HepG2 (cell line): ENCODE results near the gene RNFT2. TPM values are rescaled to one million over a fixed set of nuclear protein-coding genes. Genes with fewer than 3 reads are reported as not detected.
A peak's percentile ranks its signal among the peaks of the same experiment; 100 is the strongest.

ENCODE experiments used
- ATF4 ChIP-seq, 2 experiments: fragments of 450-650 bp in 1 of 2; sonication (generic) in 1 of 2; formaldehyde crosslinking; IDR thresholded peaks; 2 replicates each; pipeline versions ENCODE4 v1.5.0 to v1.8.0; 2020 to 2022; ENCODE audit warnings: mild to moderate bottlenecking in 1 of 2, missing genetic modification reagents in 1 of 2
- HBP1 ChIP-seq: IDR thresholded peaks from 2 replicates; pipeline ENCODE4 v1.6.1; 2016; ENCODE audit warnings: low read depth, control low read depth
- HDAC1 ChIP-seq: sonication (generic); formaldehyde crosslinking; IDR thresholded peaks from 2 replicates; pipeline ENCODE4 v1.5.1; 2020; ENCODE audit warnings: mild to moderate bottlenecking, missing genetic modification reagents
- HNRNPLL ChIP-seq: fragments of 200-400 bp; formaldehyde crosslinking; IDR thresholded peaks from 2 replicates; pipeline ENCODE4 v1.6.1; 2017; ENCODE audit warnings: mild to moderate bottlenecking, low read depth, low read length; ENCODE audit not compliant: poor library complexity, severe bottlenecking
- JUND ChIP-seq: sonication (generic); formaldehyde crosslinking; IDR thresholded peaks from 2 replicates; pipeline ENCODE4 v1.8.0; 2022; ENCODE audit warnings: mild to moderate bottlenecking, missing genetic modification reagents
- KLF9 ChIP-seq: IDR thresholded peaks from 2 replicates; pipeline ENCODE4 v1.6.1; 2016; ENCODE audit warnings: low read depth
- RAD51 ChIP-seq: fragments of 450-650 bp; IDR thresholded peaks from 2 replicates; pipeline ENCODE4 v1.6.1; 2016; ENCODE audit warnings: borderline replicate concordance
- SALL1 ChIP-seq: sonication (generic); formaldehyde crosslinking; IDR thresholded peaks from 2 replicates; pipeline ENCODE4 v1.8.0; 2022; ENCODE audit warnings: mild to moderate bottlenecking, missing genetic modification reagents
- SRSF9 ChIP-seq: fragments of 200-400 bp; formaldehyde crosslinking; IDR thresholded peaks from 2 replicates; pipeline ENCODE4 v1.6.1; 2018; ENCODE audit warnings: borderline replicate concordance, mild to moderate bottlenecking, low read depth, low read length; ENCODE audit not compliant: insufficient read depth, poor library complexity, severe bottlenecking
- SUZ12 ChIP-seq: fragments of 150-350 bp; IDR thresholded peaks from 2 replicates; pipeline ENCODE4 v1.6.1; 2014; ENCODE audit warnings: low read depth, low read length
- THYN1 ChIP-seq: sonication (generic); formaldehyde crosslinking; IDR thresholded peaks from 2 replicates; pipeline ENCODE4 v1.8.1; 2023; ENCODE audit warnings: low read depth, mild to moderate bottlenecking, moderate library complexity, missing genetic modification reagents, borderline replicate concordance
- YEATS4 ChIP-seq: sonication (generic); formaldehyde crosslinking; IDR thresholded peaks from 2 replicates; pipeline ENCODE4 v1.4.0; 2020; ENCODE audit warnings: missing genetic modification reagents, borderline replicate concordance
- ZFP36 ChIP-seq: fragments of 150-350 bp; IDR thresholded peaks from 2 replicates; pipeline ENCODE4 v1.6.1; 2018; ENCODE audit warnings: borderline replicate concordance, low read length, low read depth; ENCODE audit not compliant: partially characterized antibody
- ZKSCAN5 ChIP-seq: sonication (generic); formaldehyde crosslinking; IDR thresholded peaks from 2 replicates; pipeline ENCODE4 v1.5.1; 2020; ENCODE audit warnings: mild to moderate bottlenecking, missing genetic modification reagents
- ZNF550 ChIP-seq: sonication (generic); formaldehyde crosslinking; IDR thresholded peaks from 2 replicates; pipeline ENCODE4 v1.4.0; 2020; ENCODE audit warnings: mild to moderate bottlenecking, missing genetic modification reagents, borderline replicate concordance
- ZNF558 ChIP-seq: sonication (generic); formaldehyde crosslinking; IDR thresholded peaks from 2 replicates; pipeline ENCODE4 v1.9.0; 2022; ENCODE audit warnings: mild to moderate bottlenecking, missing genetic modification reagents, borderline replicate concordance
- ZNF687 ChIP-seq: sonication (generic); formaldehyde crosslinking; IDR thresholded peaks from 2 replicates; pipeline ENCODE4 v1.5.1; 2020; ENCODE audit warnings: mild to moderate bottlenecking, missing genetic modification reagents, moderate library complexity
- ZNF713 ChIP-seq: sonication (generic); formaldehyde crosslinking; IDR thresholded peaks from 2 replicates; pipeline ENCODE4 v1.4.0; 2020; ENCODE audit warnings: mild to moderate bottlenecking, missing genetic modification reagents
- ZNF83 ChIP-seq: sonication (generic); formaldehyde crosslinking; IDR thresholded peaks from 2 replicates; pipeline ENCODE4 v1.4.0; 2020; ENCODE audit warnings: missing genetic modification reagents, mild to moderate bottlenecking, borderline replicate concordance
- ZNF841 ChIP-seq: sonication (generic); formaldehyde crosslinking; IDR thresholded peaks from 2 replicates; pipeline ENCODE4 v1.8.1; 2023; ENCODE audit warnings: missing genetic modification reagents, borderline replicate concordance
- polyA plus RNA-seq, 8 experiments: library from polyadenylated mRNA; depleted of rRNA in 3 of 8; stranded (reverse) in 7 of 8; unstranded in 1 of 8; fragments of >200 nt; fragmentation: Illumina TruSeq in 4 of 8; extraction: Trizol in 4 of 8; gene quantifications; 2 replicates each; pipeline versions ENCODE4 v1.2.1 to v1.2.3, GENCODE V29; 2011 to 2016; ENCODE audit warnings: low read depth in 4 of 8, missing spikeins in 1 of 8, mixed read lengths in 1 of 8; ENCODE audit not compliant: insufficient read depth in 1 of 8
- total RNA-seq, 5 experiments: library from RNA; depleted of rRNA; stranded (reverse); fragments of >200 nt; fragmentation: Illumina TruSeq; extraction: Trizol; gene quantifications; 2 replicates each; pipeline ENCODE4 v1.2.3, GENCODE V29; 2016; ENCODE audit warnings: low read depth in 1 of 5
- TF ChIP-seq, protein P1 (sequence below): sonication (generic); formaldehyde crosslinking; IDR thresholded peaks from 2 replicates; pipeline ENCODE4 v1.8.0; 2023; ENCODE audit warnings: mild to moderate bottlenecking, missing genetic modification reagents

The RNFT2 gene
- total and polyA plus RNA-seq, 2 of the 13 experiments (the other 11 are each of a cell fraction or from before 2014, with no cell fraction given): 3.3 to 8.3 TPM

GRCh38 chr12:116735951-116736599 lies 2.0 kb upstream of the RNFT2 start (continued):
- TF ChIP-seq SRSF9: no peak
- no peak for TF ChIP-seq ZNF550
- no peak for TF ChIP-seq ZFP36
- no peak for TF ChIP-seq YEATS4 (CRISPR knock-in tag)
- TF ChIP-seq JUND: no peak
- TF ChIP-seq HBP1 (CRISPR knock-in tag): no peak
- no peak for TF ChIP-seq ZNF713 (CRISPR knock-in tag)
- no peak for TF ChIP-seq KLF9 (CRISPR knock-in tag)
- no peak for TF ChIP-seq ATF4 (CRISPR knock-in tag; IDR thresholded peaks at IDR 0.05)
- no peak for TF ChIP-seq SUZ12
- peak; percentile 26; the same call in 1 of the 2 replicates for TF ChIP-seq HDAC1 (CRISPR knock-in tag)
- TF ChIP-seq ZNF687: no peak
- TF ChIP-seq RAD51: no peak
- TF ChIP-seq HNRNPLL: no peak
- no peak for TF ChIP-seq ZNF83 (CRISPR knock-in tag)
- no peak for TF ChIP-seq ZNF841 (CRISPR knock-in tag)
- TF ChIP-seq, protein P1, sequence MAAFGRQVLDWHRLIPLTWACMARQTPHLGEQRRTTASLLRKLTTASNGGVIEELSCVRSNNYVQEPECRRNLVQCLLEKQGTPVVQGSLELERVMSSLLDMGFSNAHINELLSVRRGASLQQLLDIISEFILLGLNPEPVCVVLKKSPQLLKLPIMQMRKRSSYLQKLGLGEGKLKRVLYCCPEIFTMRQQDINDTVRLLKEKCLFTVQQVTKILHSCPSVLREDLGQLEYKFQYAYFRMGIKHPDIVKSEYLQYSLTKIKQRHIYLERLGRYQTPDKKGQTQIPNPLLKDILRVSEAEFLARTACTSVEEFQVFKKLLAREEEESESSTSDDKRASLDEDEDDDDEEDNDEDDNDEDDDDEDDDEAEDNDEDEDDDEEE (CRISPR knock-in tag): no peak
- TF ChIP-seq ZNF558 (CRISPR knock-in tag): no peak
- TF ChIP-seq ZKSCAN5 (CRISPR knock-in tag): no peak
- TF ChIP-seq SALL1 (CRISPR knock-in tag): no peak
- TF ChIP-seq THYN1 (CRISPR knock-in tag): no peak
